SJSA1 (cell line): ENCODE results near the gene G3BP1. TPM values are rescaled to one million over a fixed set of nuclear protein-coding genes. Genes with fewer than 3 reads are reported as not detected.

Experiments used
- DNase-seq, 2 experiments: peaks; one replicate each; pipeline ENCODE4 v3.0.0-alpha.2; 2015 to 2020; ENCODE audit warnings: low spot score in 2 of 2, low read depth in 1 of 2
- H3K27ac ChIP-seq: fragments of 250-450 bp; sonication (Bioruptor Pico); 2 replicates; pipeline ENCODE4 v1.5.1; 2020; ENCODE audit warnings: mild to moderate bottlenecking, moderate library complexity
- H3K27me3 ChIP-seq: fragments of 250-450 bp; sonication (Bioruptor Pico); replicated peaks from 2 replicates; pipeline ENCODE4 v1.5.1; 2020; ENCODE audit warnings: mild to moderate bottlenecking, moderate library complexity
- H3K36me3 ChIP-seq: fragments of 250-450 bp; sonication (Bioruptor Pico); 2 replicates; pipeline ENCODE4 v1.5.1; 2020; ENCODE audit warnings: mild to moderate bottlenecking
- H3K4me1 ChIP-seq: fragments of 250-450 bp; sonication (Bioruptor Pico); replicated peaks from 2 replicates; pipeline ENCODE4 v1.6.1; 2021; ENCODE audit warnings: mild to moderate bottlenecking
- H3K4me3 ChIP-seq: fragments of 250-450 bp; sonication (Bioruptor Pico); 2 replicates; pipeline ENCODE4 v1.5.1; 2020; ENCODE audit warnings: mild to moderate bottlenecking
- H3K9me3 ChIP-seq: fragments of 250-450 bp; sonication (Bioruptor Pico); replicated peaks from 2 replicates; pipeline ENCODE4 v1.5.1; 2020; ENCODE audit warnings: mild to moderate bottlenecking
- total RNA-seq: library from RNA; depleted of rRNA; stranded (reverse); fragments of >200 nt; shearing (Covaris generic); gene quantifications from 2 replicates; pipeline ENCODE4 v1.2.3, GENCODE V29; 2014

G3BP1 gene
- total RNA-seq, 1 experiment from 2014 or later, result 259 TPM

DNA sequence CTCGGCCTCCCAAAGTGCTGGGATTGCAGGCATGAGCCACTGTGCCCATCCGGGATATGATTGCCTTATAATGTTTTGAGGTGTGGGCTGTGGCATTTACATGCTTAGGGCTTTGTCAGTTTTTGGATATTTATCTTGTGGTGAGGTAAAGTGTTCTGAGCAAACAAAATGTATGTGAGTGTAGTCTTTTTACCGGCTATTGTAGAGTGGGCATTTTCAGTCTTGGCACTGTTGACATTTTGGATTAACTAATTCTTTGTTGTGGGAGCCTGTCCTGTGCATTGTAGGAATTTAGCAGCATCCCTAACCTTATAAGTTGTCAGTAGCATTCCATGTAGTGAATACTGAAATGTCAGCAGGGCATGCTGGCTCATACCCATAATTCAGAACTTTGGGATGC is 21.6 kb downstream of the G3BP1 start:
- peaks cover 99% of the 10 kb centered on the region for H3K36me3 ChIP-seq
- H3K4me1 ChIP-seq, result no peaks in the 10 kb centered on the region
- no peak overlapping the region for H3K27ac ChIP-seq
- H3K9me3 ChIP-seq, result no peaks in the 10 kb centered on the region
- no peak overlapping the region for H3K4me3 ChIP-seq
- no peaks in the 10 kb centered on the region for H3K27me3 ChIP-seq
- no peak for DNase-seq

DNA sequence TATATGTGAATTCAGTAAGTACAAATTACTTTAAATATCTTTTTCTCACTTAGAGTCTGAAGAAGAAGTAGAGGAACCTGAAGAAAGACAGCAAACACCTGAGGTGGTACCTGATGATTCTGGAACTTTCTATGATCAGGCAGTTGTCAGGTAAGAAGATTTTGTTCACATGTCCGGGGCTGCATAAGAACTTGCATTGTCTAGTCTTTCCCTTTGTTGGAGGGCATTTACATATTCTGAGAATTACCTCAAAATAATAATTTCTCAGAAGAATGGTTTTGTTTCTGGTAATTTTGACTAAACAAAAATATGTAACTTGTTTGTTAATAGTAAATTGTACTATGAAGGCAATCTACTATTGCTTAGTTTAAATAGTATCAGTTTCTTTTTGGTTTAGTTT is 23.7 kb downstream of the G3BP1 start:
- Histone ChIP-seq H3K27me3 (no peaks in the 10 kb centered on the region), H3K27ac (no peak overlapping the region), H3K36me3 (peaks cover 99% of the 10 kb centered on the region), H3K9me3 (no peaks in the 10 kb centered on the region), H3K4me1 (no peaks in the 10 kb centered on the region), H3K4me3 (no peak overlapping the region)
- DNase-seq, result no peak

DNA sequence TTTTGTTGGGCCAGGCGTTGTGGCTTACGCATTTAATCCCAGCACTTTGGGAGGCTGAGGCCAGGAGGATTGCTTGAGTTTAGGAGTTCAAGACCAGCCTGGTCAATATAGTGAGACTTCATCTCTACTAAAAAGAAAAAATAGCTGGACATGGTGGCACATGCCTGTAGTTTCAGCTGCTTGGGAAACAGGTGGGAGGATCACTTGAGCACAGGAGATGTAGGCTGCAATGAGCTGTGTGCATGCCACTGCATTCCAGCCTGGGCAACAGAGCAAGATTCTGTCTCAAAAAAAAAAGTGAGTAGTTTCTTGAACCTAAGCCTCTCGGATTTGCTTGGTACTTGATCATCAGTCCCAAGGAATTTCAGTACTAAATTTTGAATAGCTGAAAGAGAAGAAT is 26.9 kb downstream of the G3BP1 start:
- H3K36me3 ChIP-seq, result peaks cover 99% of the 10 kb centered on the region
- no peaks in the 10 kb centered on the region for H3K9me3 ChIP-seq
- peaks cover 14% of the 10 kb centered on the region for H3K4me1 ChIP-seq
- DNase-seq, result no peak
- H3K27me3 ChIP-seq, result no peaks in the 10 kb centered on the region
- H3K4me3 ChIP-seq, result no peak overlapping the region
- no peak overlapping the region for H3K27ac ChIP-seq

DNA sequence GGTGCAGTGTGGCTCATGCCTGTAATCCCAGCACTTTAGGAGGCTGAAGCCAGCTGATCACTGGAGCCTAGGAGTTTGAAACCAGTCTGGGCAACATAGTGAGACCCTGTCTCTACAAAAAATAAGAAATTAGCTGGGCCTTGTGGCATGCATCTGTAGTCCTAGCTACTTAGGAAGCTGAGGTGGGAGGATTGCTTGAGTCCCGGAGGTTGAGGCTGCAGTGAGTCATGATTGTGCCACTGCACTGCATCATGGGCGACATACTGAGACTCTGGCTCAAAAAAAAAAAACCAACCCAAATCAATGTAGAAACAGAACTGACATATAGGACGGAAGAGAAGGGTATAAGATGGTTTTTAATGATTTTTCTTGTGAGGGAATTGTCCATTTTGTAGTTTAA is 27.7 kb downstream of the G3BP1 start:
- Histone ChIP-seq H3K4me3 (no peak overlapping the region), H3K27ac (no peak overlapping the region), H3K36me3 (peaks cover 99% of the 10 kb centered on the region), H3K9me3 (no peaks in the 10 kb centered on the region), H3K27me3 (no peaks in the 10 kb centered on the region), H3K4me1 (peaks cover 17% of the 10 kb centered on the region)
- no peak for DNase-seq

DNA sequence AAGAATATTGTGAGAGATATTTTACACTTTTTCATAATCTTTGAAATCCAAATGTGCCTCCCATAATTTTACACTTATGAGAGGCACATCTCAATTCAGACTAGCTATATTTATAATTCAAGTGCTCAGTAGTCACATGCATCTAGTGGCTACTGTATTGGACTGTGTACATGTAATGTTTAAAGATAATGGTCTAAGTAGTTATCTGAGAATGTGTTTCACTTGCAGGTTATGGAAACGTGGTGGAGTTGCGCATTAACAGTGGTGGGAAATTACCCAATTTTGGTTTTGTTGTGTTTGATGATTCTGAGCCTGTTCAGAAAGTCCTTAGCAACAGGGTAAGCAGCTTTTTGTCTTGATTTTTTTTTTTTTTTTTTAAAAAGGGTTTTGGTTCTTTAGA is 28.8 kb downstream of the G3BP1 start:
- Histone ChIP-seq H3K27ac (no peak overlapping the region), H3K36me3 (peaks cover 97% of the 10 kb centered on the region), H3K4me3 (no peak overlapping the region), H3K4me1 (peaks cover 17% of the 10 kb centered on the region), H3K9me3 (no peaks in the 10 kb centered on the region), H3K27me3 (no peaks in the 10 kb centered on the region)
- no peak for DNase-seq

DNA sequence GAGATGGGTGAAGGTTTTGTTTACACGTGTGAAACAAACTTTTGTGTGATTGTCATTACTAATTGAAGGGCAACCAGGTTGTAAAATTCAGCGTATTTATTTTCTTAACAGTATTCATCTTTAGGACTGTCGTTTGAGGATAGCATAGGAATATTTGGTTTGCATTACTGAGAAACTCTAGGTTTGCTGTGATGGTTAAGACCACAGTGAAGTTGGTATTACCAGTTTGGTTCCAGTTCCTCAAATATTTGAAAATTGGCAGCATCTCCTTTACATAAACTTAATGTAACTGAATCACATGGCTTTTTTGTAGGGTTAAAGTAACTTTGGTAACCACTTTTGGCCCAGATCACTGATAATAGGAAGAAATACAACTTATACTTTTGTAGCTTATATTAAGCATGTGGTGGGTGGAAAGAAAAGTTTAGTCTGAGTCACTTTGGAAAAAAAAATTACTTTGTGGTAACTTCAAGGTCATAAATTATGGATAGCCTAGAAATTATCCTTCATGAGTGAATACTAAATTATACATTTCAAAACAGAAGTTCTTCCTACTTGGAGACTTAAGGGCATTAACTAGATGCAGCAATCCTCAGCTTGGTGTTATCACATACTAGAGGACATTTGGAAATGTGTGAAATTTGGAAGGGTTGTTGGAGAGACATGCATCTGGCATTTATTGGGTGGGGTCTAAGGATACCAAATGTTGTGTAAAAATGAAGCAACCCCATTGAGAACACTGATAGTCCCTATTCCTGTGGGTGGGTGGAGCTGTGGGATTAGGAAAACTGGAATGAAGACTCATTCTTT is 33.9 kb downstream of the G3BP1 start:
- Histone ChIP-seq H3K27ac (no peak overlapping the region), H3K4me3 (no peak overlapping the region), H3K36me3 (peaks cover 95% of the 10 kb centered on the region), H3K9me3 (no peaks in the 10 kb centered on the region), H3K4me1 (peaks cover 17% of the 10 kb centered on the region), H3K27me3 (no peaks in the 10 kb centered on the region)
- no peak for DNase-seq

DNA sequence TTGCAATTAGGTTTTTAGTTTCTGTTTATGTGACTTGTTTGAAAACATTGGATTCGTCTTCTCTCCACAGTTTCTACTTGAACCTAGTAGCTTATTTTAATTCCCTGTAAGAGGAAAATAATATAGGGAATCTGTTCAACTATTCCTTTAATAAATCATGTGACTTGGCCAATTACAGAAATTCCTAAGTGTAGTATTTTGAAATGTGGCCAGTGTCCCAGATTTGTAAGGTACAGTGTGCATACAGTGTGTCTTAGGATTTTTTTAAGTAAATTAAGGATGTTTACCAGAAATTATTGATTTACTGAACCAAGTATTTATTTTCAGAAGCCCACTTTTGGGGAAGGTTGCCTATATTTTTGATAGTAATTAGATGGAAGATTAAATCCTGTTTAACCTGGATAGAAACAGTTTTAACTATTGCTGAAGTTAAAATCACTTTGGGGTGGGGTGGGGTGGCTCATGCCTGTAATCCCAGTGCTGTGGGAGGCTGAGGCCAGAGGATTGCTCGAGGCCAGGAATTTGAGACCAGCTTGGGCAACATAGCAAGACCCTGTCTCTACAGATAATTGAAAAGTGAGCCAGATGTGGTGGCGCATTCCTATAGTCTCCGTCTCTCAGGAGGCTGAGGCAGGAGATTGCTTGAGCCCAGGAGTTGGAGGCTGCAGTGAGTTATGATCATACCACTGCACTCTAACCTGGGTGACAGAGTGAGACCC is 36.9 kb downstream of the G3BP1 start:
- Histone ChIP-seq H3K36me3 (peaks cover 95% of the 10 kb centered on the region), H3K9me3 (no peaks in the 10 kb centered on the region), H3K4me3 (no peak overlapping the region), H3K4me1 (peaks cover 3% of the 10 kb centered on the region), H3K27me3 (no peaks in the 10 kb centered on the region), H3K27ac (no peak overlapping the region)
- no peak for DNase-seq

DNA sequence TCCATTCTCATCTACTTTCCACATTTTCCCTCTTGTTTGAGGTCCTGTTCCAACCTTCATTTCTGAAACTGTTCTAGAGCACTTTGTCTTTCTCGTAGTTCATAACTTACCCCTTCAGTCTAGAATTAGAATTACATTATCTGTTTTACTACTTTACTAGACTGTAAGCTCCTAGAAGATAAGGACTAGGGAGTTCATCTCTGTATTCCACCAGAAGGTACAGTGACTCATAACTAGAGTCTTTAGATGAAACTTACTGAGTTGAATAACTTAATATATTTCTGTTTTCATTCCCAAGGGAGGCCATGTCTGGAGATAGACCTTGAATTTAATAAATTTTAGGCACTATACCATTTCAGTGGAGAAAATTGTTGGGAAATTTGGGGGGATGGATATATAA is 38.7 kb downstream of the G3BP1 start:
- H3K36me3 ChIP-seq, result peaks cover 96% of the 10 kb centered on the region
- DNase-seq, result no peak

DNA sequence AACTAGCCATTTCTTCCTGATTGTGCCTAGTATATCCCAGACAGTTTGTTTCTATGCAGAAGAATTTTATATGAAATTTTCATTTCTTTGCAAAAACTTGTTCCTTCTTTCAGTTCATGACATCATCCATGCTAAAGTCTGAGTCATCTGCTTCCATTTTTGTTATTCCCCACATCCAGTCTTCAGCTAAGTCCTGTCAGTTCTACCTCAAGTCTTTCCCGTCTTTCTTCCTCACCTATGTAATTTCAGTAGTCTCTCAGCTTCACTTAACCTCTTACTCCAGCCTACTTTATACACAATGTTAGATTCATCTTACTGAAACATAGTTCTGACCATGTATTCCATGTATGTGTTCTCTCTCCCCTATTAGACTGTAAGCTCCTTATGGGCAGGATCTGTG is 39.1 kb downstream of the G3BP1 start:
- peaks cover 95% of the 10 kb centered on the region for H3K36me3 ChIP-seq
- H3K4me3 ChIP-seq, result no peak overlapping the region
- no peaks in the 10 kb centered on the region for H3K4me1 ChIP-seq
- no peaks in the 10 kb centered on the region for H3K27me3 ChIP-seq
- no peak for DNase-seq
- H3K9me3 ChIP-seq, result no peaks in the 10 kb centered on the region
- H3K27ac ChIP-seq, result no peak overlapping the region

More for the DNA sequence above, 38.7 kb downstream of the G3BP1 start:
- Histone ChIP-seq H3K27ac (no peak overlapping the region), H3K27me3 (no peaks in the 10 kb centered on the region), H3K4me3 (no peak overlapping the region), H3K9me3 (no peaks in the 10 kb centered on the region), H3K4me1 (no peaks in the 10 kb centered on the region)

DNA sequence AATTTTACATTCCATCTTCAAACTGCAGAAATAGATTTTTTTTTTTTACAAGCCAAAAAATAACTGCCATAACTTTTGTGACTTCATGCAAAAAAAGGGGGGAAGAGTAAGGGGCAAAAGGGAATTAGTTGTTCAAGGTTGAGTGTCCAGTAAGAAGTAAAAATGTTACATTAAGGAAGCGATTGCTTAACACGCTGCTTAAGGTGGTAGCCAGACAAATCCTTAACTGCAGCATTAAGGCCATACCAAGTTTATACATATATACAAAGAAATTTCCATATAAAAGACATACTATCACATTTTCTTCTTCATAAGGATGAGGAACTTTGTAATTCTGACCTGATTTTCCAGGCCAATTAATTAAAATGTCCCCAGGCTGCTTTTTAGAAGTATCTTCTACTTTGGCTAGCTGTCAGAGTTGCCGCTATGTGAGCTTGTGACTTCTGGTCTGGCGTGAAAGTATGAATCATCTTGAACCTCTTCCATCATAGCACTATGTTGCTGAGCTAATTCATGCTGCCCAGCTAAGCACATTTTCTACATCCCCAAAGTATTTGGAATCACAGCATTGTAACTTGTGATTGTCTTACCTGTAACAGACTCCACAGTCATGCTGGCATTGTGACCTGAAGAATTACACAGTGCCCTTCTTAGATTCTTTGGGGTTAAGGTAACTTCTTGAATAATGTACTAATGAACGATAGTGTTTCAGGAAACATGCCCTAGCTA is 40.0 kb downstream of the G3BP1 start:
- Histone ChIP-seq H3K27me3 (no peaks in the 10 kb centered on the region), H3K4me1 (no peaks in the 10 kb centered on the region), H3K27ac (no peak overlapping the region), H3K9me3 (no peaks in the 10 kb centered on the region), H3K36me3 (peaks cover 97% of the 10 kb centered on the region), H3K4me3 (no peak overlapping the region)
- no peak for DNase-seq

DNA sequence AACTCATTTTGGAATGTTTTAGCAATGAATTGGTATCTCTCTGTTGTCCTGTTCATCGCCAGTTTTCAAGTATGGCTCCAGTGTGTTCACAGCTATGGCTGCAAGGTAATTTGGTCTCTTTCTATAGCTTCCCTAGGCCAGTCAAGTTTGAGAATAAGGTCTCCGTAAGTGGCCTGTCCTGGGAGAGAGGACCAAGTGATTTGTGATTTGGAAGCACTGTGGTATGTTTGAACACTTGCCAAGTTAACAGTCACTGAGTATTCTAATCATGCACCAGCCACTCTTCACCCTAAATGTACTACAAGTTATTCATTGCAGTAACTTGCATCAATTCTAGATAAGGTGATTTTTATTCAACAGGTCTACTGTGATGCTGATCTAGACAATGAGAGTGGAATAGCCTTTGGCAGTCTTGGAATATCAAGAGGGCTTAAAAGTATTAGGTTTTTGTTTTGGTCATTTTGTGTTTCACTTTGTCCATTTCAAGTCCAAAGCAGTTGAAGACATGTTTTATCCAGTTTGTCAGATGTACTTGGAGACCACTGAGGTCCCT is 41.1 kb downstream of the G3BP1 start:
- H3K9me3 ChIP-seq, result no peaks in the 10 kb centered on the region
- H3K36me3 ChIP-seq, result peaks cover 90% of the 10 kb centered on the region
- no peak overlapping the region for H3K27ac ChIP-seq
- H3K27me3 ChIP-seq, result no peaks in the 10 kb centered on the region
- H3K4me1 ChIP-seq, result no peaks in the 10 kb centered on the region
- no peak overlapping the region for H3K4me3 ChIP-seq
- no peak for DNase-seq

DNA sequence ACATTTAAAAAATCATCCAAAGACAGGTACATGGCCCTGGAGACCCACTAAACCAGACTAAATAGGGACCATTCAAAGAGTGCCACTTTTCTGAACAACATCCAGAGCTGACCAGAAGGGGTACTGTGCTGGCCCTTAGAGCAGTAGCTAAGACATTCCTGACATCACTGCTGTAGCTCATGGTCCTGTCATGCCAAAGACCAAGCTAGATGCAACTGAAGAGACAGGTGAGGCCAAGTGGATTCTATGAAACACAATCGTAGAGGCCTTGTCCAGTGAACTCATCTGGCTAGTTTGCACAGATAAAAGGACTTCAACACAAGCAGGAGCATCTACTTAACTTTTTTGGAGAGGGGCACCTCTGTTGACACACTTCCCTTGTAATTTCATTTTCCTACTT is 43.3 kb downstream of the G3BP1 start:
- Histone ChIP-seq H3K9me3 (no peaks in the 10 kb centered on the region), H3K36me3 (peaks cover 69% of the 10 kb centered on the region)

DNA sequence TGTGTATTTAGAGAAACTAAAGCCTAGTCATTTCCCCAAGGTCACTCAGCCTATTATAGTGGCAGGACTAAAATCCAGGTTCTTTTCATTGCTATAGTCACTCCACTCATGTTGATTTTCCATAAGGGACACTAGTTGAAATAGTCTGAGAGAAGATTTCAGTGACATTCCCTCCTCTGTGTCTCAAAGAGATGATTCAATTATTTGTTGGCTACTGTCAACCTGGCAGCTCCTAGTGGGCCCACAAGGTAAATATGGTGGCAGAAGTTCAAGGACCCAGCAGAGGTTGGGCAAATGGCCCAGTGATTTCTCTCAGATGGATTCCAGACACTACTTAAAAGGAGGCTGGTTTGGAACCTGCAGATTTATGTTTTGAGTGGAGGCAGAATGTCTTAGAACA is 48.1 kb downstream of the G3BP1 start:
- Histone ChIP-seq H3K4me3 (no peak overlapping the region), H3K27me3 (no peaks in the 10 kb centered on the region), H3K36me3 (peaks cover 22% of the 10 kb centered on the region), H3K27ac (no peak overlapping the region), H3K4me1 (no peaks in the 10 kb centered on the region), H3K9me3 (no peaks in the 10 kb centered on the region)
- no peak for DNase-seq

More for the DNA sequence above, 43.3 kb downstream of the G3BP1 start:
- Histone ChIP-seq H3K27me3 (no peaks in the 10 kb centered on the region), H3K27ac (no peak overlapping the region), H3K4me1 (no peaks in the 10 kb centered on the region), H3K4me3 (no peak overlapping the region)
- DNase-seq, result no peak

DNA sequence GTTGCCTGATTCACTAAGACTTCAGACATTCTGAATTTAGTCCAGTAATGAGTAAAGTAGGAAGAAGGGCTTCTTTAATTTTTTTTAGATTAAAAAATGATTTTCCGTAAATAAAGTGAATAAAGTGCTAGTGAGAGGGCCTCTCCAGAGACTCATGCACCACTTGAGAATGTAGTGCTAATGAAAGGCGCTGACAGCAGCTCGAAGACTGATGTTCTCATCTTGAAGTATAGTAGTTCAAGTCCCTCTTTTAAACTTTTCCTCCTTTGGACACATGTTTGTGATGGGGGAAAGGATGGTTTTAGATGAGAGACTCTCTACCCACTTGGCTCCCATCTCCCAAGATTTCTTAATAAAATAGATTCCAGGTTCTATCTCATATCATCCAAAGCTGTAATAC is 48.5 kb downstream of the G3BP1 start:
- H3K9me3 ChIP-seq, result no peaks in the 10 kb centered on the region
- H3K27ac ChIP-seq, result no peak overlapping the region
- H3K4me3 ChIP-seq, result no peak overlapping the region
- no peaks in the 10 kb centered on the region for H3K27me3 ChIP-seq
- H3K4me1 ChIP-seq, result no peaks in the 10 kb centered on the region
- no peak for DNase-seq
- H3K36me3 ChIP-seq, result peaks cover 17% of the 10 kb centered on the region
